ENCODE results near the gene VDAC2. TPM values are rescaled to one million over a fixed set of nuclear protein-coding genes. Genes with fewer than 3 reads are reported as not detected.

Gene VDAC2
- total and polyA plus RNA-seq, 10 of the 15 experiments (the other 5 are each of a cell fraction or from before 2014, with no cell fraction given), result 73.4 to 294 (median 146) TPM

DNA sequence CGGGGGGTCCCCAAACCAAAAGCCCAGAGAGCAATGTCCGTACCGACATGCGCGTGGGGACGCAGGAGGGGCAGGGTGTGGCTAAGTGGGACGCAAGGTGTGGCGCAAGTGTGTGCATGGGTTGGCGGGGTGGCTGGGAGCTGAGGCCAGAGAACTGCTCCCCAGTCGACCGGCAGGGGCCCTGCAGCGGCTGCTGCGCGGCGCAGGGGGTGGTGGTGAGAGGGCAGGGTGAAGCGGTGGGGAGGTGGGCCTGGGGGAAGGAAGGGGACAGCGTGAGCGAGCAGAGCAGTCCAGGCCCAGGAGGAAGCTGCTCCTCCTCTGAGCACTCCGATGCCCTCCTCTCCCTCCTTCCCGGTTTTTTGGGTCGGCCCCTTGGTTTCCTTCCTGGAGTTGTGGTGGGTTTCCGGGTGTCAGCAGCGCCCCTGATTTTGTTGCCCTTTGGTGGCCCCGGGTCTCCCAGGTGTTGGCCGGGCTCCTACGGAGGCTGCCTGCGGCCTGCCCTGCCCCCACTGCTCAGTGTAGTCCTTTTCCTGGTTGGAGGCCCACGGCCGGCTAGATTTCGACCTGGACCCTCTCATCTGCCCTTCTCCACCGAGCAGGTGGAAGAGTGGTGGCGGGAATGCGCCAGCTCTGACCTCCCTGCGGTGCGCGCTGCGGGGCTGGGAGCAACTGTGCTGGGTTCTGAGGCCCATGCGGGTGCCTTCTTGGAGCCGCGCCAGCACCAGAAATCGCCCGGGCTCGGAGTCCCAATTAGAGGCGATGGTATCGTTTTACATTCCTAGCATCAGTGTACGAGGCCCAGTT, 65.7 kb downstream of the VDAC2 start (continued):
- TF ChIP-seq, protein P1, sequence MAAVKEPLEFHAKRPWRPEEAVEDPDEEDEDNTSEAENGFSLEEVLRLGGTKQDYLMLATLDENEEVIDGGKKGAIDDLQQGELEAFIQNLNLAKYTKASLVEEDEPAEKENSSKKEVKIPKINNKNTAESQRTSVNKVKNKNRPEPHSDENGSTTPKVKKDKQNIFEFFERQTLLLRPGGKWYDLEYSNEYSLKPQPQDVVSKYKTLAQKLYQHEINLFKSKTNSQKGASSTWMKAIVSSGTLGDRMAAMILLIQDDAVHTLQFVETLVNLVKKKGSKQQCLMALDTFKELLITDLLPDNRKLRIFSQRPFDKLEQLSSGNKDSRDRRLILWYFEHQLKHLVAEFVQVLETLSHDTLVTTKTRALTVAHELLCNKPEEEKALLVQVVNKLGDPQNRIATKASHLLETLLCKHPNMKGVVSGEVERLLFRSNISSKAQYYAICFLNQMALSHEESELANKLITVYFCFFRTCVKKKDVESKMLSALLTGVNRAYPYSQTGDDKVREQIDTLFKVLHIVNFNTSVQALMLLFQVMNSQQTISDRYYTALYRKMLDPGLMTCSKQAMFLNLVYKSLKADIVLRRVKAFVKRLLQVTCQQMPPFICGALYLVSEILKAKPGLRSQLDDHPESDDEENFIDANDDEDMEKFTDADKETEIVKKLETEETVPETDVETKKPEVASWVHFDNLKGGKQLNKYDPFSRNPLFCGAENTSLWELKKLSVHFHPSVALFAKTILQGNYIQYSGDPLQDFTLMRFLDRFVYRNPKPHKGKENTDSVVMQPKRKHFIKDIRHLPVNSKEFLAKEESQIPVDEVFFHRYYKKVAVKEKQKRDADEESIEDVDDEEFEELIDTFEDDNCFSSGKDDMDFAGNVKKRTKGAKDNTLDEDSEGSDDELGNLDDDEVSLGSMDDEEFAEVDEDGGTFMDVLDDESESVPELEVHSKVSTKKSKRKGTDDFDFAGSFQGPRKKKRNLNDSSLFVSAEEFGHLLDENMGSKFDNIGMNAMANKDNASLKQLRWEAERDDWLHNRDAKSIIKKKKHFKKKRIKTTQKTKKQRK (IDR thresholded peaks at IDR 0.05; ENCODE audit: low read depth, low read length), result no peak
- TF ChIP-seq MYC (IDR thresholded peaks at IDR 0.05; ENCODE audit: insufficient read depth, insufficient read length, insufficient replicate concordance, low read length, severe bottlenecking), result no peak
- no peak for TF ChIP-seq WRNIP1 (IDR thresholded peaks at IDR 0.05; ENCODE audit: borderline replicate concordance, low read depth, low read length)
- no peak for TF ChIP-seq EED (IDR thresholded peaks at IDR 0.05; ENCODE audit: low read depth)
- TF ChIP-seq, protein P2, sequence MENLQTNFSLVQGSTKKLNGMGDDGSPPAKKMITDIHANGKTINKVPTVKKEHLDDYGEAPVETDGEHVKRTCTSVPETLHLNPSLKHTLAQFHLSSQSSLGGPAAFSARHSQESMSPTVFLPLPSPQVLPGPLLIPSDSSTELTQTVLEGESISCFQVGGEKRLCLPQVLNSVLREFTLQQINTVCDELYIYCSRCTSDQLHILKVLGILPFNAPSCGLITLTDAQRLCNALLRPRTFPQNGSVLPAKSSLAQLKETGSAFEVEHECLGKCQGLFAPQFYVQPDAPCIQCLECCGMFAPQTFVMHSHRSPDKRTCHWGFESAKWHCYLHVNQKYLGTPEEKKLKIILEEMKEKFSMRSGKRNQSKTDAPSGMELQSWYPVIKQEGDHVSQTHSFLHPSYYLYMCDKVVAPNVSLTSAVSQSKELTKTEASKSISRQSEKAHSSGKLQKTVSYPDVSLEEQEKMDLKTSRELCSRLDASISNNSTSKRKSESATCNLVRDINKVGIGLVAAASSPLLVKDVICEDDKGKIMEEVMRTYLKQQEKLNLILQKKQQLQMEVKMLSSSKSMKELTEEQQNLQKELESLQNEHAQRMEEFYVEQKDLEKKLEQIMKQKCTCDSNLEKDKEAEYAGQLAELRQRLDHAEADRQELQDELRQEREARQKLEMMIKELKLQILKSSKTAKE (IDR thresholded peaks at IDR 0.05; ENCODE audit: low read depth, poor library complexity, severe bottlenecking), result no peak

DNA sequence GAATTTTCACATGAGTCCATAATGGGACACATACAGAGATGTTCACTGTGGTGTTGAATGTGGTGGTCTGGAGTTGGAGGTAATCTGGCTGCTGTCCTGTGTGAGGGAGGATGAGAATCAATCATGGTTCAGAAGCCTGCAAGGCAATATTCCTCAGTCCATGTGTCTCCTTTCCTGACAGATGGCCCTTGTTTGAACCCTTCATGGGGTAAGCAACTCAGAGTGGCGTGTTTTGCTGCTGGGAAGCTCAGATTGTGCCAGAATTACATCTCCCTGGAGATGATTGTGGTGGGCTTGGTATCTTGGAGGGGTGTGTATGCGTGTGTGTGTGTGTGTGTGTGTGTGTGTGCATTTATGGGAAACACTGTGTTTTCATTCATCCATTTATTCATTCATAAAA, 69.6 kb downstream of the VDAC2 start:
- peaks cover 3 to 4% of the 10 kb centered on the region in 2 experiments; a peak in 3 of 4 replicates for H3K27me3 ChIP-seq (replicated peaks in 1 of 2; ENCODE audit: control insufficient read depth in 2 of 2, insufficient read depth in 2 of 2, low read length in 1 of 2)
- no peaks in the 10 kb centered on the region for H4K20me1 ChIP-seq (ENCODE audit: control insufficient read depth, insufficient read depth)
- H3K4me3 ChIP-seq, result no peak overlapping the region
- no peaks in the 10 kb centered on the region for H3K4me1 ChIP-seq (ENCODE audit: control insufficient read depth, insufficient read depth, low read length)
- no peaks in the 10 kb centered on the region for H3K36me3 ChIP-seq (ENCODE audit: control insufficient read depth in 2 of 2, insufficient read depth in 2 of 2, low read length in 1 of 2)
- intact Hi-C loops (cut with micrococcal nuclease; ENCODE audit: unreplicated experiment), result no loop called here
- SMC1A ChIA-PET (ENCODE audit: uncharacterized antibody, unreplicated experiment), result no interaction called here
- WGBS (ENCODE audit: insufficient coverage, insufficient replicate concordance, low lambda C conversion rate, missing lambda C conversion rate), result 0% methylated on average over 2 of the region's 2 CpGs
- CTCF ChIA-PET, result no interaction called here
- no TSS peak for BruUV-seq (replicated peaks)
- RAD21 ChIA-PET (ENCODE audit: unreplicated experiment), result no interaction called here
- ATAC-seq, result no peak
- H3K27ac ChIP-seq (ENCODE audit: control insufficient read depth, insufficient read depth), result no peak overlapping the region
- H3K9me3 ChIP-seq (replicated peaks; ENCODE audit: control insufficient read depth, insufficient read depth, low read length), result no peaks in the 10 kb centered on the region
- no peak overlapping the region for H3K4me2 ChIP-seq (ENCODE audit: control insufficient read depth, insufficient read depth)
- H3K79me2 ChIP-seq (ENCODE audit: control insufficient read depth, insufficient read depth, low read length), result no peaks in the 10 kb centered on the region
- no peak for FAIRE-seq
- in situ Hi-C loops (cut with MboI), result no loop called here
- DNase-seq (ENCODE audit: low read depth, low spot score), result no peak
- H3K9ac ChIP-seq (ENCODE audit: control insufficient read depth, insufficient read depth, low read length), result no peak overlapping the region
- POLR2A ChIA-PET, result no interaction called here
- no peak overlapping the region for H2AFZ ChIP-seq (ENCODE audit: control insufficient read depth, low read depth, low read length)
- TF ChIP-seq HCFC1 (IDR thresholded peaks at IDR 0.05; ENCODE audit: low read length) (no peak), FOXK2 (IDR thresholded peaks at IDR 0.05) (no peak), JUND (IDR thresholded peaks at IDR 0.05; ENCODE audit: low read depth, low read length) (no peak), TARDBP (IDR thresholded peaks at IDR 0.05; ENCODE audit: borderline replicate concordance) (no peak), SIX5 (IDR thresholded peaks at IDR 0.05; ENCODE audit: low read depth, low read length, severe bottlenecking) (no peak), RBBP5 (conservative IDR thresholded peaks at IDR 0.05) (no peak), ZBED1 (IDR thresholded peaks at IDR 0.05; ENCODE audit: borderline replicate concordance) (no peak), SREBF2 (IDR thresholded peaks at IDR 0.05; ENCODE audit: low read length) (no peak), RELA (IDR thresholded peaks at IDR 0.05; ENCODE audit: borderline replicate concordance, partially characterized antibody) (no peak)
- TF ChIP-seq, protein P1 (IDR thresholded peaks at IDR 0.05; ENCODE audit: low read depth, low read length), result no peak
